NCI-H524 treated with DMSO at 0.1 percent for 48 hours (cell line): ENCODE measurements around the gene TMEM17.

ENCODE experiments used
- DNase-seq: peaks from one replicate; lab custom pipeline; 2025; lab: John Stamatoyannopoulos, UW

TMEM17 gene

DNA sequence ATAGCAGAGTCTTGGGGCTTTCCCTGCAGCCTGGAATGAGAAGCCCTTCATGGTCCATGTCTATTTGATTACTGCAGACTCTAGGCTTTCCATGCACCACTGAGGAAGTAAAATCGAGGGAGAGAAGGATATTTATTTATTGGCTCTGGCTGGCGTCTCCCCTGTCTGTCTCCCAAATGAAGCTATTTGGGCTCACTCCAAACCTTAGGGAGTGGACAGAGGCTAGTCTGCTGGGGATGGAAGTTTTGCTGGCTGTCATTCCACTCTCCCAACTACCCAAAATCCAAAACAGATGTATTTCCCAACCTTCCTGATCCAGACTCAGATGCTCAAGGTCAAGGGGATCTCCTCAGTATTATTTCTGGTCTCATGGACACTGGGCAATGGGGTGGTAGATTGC lies 33.7 kb downstream of the TMEM17 start:
- DNase-seq: no peak

DNA sequence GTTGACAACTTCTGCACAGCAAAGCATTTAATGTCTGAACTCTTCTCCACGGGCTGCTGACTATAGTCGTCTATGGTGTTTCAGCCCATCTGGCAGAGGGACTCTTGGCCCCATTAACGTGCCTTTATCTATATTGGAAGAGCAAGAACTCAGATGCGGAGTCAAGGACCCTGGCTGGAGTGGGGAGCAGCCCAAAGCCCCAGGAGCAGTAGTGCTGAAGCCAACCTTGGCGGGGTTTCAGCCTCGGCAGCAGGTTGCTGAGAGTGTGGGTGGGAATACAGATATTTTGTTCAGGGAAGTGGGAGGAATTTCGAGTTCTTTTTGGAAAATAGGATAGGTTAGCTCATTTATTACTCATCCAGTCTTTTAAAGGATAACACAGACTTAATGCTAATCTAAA lies 34.2 kb downstream of the TMEM17 start:
- DNase-seq: peak; percentile 20

DNA sequence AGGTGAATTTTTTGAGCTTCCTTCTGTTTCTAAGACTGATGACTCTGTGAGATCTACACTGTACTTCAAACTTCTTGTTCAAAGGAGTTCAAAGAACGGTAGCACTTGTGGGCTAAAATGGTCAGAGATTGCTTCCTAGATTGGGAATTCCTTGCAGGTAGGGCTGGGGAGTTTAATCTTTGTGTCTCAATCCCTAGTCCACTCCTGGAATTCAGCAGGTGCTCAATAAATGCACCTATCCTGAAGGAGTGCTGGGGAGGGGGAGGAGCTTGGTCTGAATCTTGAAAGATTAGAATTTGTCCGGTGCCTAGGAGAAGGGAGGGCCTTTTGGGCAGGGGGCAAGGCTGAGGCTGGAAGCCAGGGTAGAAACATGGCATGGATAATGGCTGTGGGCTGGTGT lies 34.6 kb downstream of the TMEM17 start:
- DNase-seq: no peak

DNA sequence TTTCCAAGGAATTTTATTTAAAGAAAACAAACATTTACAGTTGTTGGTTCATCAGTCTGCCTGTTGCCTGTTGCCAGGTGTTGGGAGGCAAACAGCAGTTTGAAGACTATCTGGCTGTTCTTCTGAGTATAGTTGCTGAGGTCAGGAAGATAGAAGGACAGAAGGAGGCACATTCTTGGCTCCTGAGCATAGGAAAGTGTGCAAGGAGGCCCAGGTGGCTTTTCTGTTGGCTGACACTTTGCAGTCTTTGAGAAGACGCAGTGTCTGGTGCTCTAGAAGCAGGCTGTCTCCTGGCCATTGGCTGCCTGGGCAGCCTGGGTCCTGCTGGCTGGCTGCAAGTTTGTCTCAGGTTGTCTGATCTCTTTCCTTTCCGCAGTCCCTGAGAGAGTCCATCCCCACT lies 36.4 kb downstream of the TMEM17 start:
- DNase-seq: no peak

DNA sequence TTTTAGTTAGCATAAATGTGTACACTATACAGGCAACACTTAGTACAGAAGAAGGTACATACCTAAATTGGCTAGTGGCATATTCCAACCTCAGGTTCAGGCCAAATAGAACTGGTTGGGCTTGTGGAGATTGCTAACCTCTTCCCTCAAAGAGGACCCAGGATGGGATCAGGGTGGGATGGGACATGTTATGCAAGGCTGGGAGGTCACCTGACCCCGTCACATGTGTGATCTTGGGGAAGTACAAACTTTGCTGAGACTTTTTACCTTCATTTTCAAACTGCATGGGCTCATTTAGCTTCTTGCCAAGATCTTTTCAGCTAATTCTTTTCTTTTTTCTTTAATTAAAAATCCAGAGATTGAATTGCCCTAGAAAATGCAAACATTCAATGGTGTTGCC lies 36.9 kb downstream of the TMEM17 start:
- no peak for DNase-seq

DNA sequence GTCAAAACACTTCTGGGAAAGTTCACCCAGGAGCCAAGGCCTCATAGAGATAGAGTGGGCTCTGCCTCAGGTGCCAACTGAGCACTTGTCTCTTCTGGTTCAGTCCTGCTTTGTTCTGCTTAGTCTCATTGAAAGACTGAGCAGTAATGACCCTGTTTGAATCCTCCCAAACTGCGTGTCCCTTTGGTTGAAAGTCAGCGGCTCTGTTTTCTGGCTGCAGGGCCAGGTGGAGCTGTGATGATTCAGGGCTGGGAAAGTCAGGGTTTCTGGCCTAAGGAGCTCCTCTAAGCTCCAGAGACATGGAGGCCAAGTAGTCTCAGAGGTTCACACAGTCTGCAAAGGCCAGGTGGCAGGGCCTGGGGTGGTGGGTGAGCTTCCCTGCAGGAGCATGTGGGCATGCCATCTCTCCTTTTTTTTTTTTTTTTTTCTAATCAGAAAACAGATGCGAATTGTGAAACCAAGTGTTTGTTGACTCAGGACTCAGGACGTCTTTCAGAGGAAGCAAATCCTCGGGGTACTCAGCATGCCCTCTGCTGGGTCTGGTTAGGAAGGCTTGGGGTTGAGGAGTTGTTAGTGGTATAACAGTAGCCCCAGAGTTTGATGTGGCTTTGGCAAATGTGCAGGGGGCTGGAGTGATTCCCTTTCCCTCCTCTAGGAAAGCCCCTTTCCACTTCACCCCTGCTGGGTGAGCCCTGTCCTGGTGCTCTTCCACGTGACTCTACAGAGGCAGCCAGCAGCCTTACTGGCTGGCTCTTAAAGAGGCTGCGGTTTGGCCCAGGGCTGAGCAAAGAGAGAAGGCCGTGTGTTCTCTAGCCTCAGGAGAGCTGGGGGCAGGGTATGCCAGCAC lies 38.3 kb downstream of the TMEM17 start:
- DNase-seq: no peak

DNA sequence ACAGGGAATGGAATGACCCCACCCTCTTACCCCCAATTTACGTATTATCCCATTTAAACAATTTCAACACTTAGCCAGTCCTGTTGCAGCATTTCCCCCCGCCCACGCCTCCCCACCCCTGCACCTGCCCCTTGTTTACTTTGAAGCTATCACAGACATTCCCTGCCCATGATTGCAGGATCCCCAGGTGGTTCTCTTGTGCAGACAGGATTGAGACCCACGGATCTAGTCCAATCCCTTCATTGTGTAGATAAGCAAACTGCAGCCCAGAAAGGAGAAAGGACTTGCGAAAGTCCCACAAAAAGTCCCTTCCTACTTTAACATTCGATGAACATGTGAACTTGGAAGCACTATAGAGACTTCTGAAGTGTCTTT lies 38.9 kb downstream of the TMEM17 start:
- no peak for DNase-seq

DNA sequence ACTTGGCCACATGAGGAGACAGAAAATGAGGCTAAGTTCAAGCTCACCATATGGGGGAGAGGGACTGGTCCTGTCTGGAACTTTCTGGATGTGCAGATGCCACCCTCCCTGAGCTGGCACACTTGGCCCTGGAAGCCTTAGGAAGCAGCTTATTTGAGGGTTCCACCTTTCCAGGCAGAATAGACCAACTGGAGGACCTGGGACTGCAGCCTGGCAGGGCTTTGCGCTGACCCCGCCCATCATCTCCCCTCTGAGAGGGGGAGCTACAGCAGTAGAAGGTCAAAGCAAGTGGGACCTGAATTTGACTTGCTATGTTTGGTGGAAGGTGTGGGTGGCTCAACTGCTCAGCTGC lies 39.5 kb downstream of the TMEM17 start:
- DNase-seq: no peak

DNA sequence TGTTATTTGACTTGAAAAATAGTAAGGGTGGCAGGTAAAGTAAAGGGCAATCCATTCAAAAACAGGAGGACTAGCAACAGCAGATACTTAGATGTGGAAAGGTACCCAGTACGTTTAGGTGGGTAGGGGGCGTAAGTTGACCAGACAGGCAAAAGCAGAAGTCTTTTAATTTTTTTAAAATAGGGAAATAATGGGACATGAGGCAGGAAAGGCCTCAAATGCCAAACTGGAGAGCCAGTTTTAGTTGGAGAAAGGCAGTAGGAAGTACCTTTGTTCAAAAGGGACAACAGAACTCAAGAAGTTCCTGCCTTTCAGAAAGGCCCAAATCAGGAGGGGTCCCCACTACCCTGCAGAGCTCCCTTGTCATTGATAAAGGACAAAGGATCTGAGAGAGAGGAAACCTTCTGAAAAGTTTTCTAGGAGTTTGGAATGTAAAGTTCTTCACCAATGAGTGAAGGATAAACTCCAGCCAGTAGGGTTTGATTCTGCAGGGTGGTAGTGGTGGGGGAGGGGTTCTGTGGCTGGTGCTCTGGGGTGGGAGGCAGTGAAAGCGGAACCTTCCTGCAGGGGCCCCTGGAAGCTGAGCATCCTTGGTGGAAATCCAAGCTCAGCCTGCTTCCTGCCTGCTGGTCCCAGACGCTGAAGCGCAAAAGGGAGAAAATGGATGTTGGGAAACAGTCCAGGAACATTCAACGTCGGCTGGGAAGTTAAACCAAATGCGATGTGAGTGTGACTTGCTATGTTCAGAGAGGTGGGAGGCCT lies 40.1 kb downstream of the TMEM17 start:
- no peak for DNase-seq

DNA sequence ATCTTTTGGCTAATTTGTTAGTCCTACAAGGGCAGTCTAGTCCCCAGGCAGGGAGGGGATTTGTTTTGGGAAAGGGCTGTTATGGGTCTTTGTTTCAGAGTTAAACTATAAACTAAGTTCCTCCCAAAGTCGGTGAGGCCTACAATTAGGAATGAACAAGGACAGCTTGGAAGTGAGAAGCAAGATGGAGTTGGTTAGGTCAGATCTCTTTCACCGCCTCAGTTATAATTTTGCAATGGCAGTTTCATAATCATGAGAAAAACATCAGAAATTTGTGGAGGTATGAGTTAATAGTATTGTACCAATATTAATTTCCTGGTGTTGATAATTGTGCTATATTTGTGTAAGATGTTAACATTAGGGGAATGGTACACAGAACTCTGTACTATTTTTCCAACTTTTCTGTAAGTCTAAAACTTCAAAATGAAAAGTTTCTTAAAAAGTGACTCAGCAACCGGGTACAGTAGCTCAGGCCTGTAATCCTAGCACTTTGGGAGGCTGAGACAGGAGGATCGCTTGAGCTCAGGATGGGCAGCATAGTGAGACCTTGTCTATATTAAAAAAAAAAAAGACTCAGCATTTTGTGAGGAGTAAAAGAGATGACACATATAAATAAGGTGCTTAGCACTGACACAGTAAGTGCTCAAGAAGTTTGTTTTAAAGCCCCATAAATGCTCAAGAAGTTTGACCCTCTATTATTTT lies 40.8 kb downstream of the TMEM17 start:
- DNase-seq: no peak

DNA sequence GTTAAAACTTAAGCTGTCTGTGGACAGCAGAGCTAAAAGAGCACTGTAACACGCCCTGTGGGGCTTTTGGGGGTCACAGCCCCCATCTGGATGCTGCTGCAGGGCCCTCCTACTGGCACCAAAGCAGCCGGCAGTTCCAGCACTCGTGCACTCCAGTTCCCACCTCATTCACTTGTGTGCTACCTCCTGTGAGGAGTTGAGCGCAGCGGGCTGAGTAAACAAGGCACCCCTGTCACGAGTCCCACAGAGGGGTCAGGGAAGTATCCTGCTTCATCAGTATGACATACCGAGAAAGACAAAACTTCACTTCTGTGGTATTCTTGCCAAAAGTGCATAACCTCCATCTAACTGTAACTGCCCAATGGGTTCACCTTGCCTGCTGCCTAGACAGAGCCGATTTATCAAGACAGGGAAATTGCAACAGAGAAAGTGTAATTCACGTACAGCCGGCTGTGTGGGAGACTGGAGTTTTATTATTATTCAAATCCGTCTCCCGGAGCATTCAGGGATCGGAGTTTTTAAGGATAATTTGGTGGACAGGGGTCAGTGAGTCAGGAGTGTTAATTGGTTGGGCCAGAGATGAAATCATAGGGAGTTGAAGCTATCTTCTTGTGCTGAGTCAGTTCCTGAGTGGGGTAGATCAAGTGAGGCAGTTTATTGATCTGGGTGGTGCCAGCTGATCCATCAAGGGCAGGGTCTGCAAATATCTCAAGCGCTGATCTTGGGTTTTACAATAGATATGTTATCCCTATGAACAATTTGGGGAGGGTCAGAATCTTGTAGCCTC lies 41.6 kb downstream of the TMEM17 start:
- no peak for DNase-seq

DNA sequence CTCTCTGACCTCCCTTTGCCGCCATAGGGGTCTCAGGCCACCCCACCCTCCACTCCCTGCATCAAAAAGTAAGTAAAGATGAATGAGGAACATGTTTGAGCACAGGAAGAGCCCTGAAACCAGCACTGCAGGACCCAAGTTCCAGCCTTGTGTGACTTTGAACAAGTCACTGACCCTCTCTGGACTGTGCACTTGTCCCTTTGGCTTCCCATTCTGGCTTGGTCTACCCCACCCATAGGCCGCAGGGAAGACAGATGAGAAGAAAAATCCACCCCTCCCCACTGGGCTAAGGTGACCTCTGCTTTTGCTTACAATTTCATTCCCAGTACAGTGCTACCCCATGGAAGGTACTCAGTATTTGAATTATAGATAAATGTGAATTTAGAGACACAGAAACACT lies 43.8 kb downstream of the TMEM17 start:
- no peak for DNase-seq

DNA sequence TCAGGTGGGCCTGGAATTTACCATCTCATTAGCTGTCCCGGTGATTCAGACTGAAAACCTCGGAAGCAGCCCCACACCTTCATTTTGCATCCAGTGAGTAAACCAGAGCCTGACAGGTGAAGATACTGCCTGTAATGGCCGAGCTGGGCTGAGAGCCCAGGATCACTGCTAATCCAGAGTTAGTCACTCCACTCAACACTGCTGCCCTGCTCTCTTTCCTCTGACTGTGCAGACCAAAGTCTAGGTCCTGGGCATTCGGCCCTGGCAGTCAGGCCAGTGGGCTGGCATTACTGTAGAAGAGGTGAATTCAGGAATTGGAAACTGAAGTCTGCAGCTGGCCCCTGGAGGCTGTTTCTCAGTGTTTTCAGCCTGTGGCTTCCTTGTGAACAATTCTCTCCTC lies 44.3 kb downstream of the TMEM17 start:
- no peak for DNase-seq

DNA sequence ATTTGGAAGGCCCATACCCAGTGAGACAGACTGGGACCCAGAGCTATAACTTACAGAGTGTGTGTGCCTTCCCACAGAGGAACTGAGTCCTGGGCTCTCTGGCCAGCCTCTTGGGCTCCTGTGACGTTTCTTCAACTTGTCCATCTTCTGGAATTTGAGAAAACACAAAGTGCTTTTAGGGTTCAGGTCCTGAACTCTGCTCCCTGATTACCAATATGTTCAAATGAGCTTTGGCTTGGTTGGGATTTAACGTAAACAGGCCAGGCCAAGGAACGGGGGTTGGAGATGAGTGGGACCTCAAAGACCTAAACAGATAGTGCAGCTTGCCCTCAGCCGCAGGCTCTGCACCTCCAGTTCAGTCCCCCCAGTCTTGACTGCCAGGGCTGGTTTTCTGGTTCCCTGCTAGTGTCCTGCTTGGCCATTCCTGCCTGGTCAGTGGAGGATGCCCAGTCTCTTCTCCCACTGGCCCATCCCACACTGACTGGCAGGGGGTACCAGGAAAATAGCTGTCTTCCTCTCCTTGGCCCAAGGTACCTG lies 44.9 kb downstream of the TMEM17 start:
- no peak for DNase-seq

DNA sequence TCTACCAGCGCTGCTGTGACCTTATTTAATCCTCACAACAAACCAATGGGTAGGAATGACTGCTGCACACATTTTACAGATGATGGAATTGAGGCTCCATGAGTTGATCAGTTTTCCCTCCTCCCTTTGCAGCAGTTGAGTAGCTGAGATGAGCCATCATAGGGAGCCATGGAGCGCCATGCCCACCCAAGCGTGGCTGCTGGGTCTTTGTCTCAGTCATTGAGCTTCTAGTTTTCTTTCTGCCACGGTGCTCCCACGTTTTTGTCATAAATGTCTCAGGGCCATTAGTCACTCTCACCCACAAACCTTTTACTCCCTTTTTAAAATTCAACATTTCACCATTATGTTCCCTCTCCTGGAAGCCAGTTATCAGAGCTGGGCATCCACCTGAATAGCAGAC lies 45.8 kb downstream of the TMEM17 start:
- DNase-seq: no peak

DNA sequence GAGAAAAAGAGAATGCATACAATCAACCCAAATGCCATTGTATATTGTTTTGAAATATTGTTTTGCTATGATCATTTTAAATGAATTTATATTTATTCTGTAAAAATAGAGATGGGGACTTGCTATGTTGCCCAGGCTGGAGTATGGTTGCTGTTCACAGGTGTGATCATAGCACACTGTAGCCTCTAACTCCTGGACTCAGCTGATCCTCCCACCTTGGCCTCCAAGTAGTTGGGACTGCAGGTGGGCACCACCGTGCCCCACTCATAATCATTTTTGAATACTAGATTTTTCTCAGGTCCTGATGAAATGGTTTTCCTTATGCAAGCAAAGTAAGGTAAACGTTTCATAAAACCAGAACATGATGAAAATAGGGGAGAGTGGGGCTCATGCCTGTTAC lies 46.3 kb downstream of the TMEM17 start:
- DNase-seq: no peak

DNA sequence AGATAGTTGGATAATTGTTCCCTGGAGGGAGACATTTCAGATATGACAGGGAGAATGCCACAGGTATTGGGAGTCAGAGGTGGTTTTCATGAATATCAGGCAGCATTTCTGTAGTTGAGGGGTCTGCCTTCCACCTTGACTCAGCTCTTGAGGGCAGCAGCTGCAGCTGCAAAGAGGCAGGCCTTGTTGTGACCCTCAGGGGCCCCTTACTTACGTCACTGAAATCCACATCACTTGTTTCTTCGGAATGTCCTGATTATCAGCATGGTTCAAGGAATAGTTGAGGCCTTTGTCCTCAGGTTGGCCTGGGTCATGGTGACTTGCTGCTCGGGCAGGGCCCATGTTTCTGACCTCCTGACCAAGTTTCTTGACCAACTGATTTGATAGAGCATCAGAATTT lies 46.9 kb downstream of the TMEM17 start:
- DNase-seq: no peak

DNA sequence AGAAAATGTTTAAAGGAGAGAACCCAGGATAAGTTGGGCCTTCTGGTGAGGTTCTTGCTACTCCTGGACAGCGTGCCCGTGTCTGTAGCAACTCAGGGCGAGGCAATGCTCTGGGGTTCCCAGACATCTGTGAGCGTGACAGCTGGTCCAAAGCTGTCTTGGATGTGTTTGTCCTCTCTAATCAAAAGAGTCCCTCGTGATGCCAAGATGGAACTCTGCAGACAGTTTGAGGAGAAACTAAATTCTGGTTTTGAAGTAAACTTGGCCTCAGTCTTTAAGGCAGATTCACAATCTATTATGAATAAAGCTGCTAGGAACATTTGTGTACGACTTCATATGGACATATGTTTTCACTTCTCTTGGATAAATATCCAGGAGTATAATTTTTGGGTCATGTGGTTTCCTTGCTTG lies 47.3 kb downstream of the TMEM17 start:
- DNase-seq: no peak

DNA sequence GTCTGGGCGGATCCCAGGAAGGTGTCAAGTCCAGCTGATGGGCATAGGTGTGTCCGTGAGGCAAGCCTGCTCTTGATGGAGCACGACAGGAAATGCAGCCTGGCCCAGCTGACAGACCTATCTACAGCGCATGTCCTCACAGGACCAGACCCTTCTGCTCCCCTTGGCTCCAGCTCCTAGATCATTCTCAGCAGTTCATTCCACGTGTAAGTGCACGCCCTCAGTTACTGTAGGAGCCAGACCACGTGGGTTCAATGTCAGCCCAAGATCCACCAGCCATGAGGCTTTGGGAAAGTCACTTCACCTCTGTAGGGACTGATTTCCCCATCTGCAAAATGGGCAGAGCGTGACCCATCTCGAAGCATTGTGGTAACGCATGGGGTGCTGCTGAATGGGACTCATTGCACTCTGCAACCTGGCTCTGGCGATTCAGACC lies 47.8 kb downstream of the TMEM17 start:
- no peak for DNase-seq

DNA sequence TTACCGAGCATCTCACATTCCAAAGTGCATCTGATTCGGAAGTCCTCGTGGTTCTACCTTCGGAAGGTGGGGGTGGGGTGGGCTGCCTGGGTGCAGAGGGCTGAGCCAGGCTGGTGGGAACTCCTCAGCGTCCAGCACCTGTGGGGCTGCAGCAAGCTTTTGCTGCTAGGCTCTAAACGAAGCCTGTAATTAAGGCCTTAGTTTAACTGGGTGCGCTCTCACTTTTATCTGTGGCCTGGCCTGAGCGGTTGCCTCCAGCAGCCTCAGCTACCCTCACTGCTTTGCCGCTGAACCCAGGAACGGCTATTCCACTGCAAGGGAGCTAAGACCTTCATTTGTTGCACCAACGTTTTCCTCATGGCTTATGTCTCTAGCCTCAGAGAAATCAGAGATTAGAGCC lies 48.4 kb downstream of the TMEM17 start:
- DNase-seq: no peak

DNA sequence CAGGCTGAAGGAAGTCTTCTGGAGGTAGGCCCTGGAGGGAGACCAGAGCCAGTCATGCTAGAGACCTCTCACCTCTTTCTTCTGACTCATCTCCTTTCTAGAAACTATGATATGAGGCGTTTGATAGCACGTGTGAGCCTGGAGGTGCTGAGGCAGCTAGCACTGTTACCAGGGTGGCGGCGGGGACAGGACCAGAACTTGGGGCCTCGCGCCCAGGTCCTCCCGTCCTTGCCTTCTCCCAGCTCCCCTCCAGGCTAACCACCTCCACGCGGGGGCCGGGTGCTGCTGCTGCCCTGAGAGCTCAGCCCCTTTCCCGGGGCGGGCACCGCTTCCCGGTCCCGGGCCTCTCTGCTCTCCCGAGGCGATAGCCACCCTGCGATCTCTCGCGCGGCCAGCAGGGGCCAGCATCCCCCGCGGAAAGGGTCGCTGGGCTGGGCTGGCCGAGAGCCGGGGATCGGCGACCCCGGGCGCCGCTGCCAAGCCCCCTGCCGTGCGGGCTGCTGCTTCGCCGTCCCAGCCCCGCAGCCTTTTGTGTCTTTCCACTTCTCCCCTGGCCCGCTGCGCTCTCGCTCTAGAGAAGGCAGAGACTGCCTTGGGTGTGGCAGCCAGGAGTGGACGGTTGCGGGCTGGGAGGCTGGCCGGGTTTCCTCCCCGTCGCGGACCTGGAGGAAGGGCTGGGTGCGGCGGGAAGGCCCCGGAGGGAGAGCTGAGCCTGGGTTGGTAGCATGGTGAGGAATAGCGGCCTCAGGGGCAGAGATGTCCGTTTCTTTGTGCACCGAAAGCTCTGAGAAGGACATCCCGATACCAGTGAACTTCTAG lies 49.1 kb downstream of the TMEM17 start:
- peak; percentile 20 for DNase-seq
